Suprapubic skin (tissue), 4 donors: ENCODE results near the gene CDC37. TPM values are rescaled to one million over a fixed set of nuclear protein-coding genes. Genes with fewer than 3 reads are reported as not detected.
A peak's percentile ranks its signal among the peaks of the same experiment; 100 is the strongest.

Experiments used
- DNase-seq, 2 donors: peaks; one replicate each; pipeline ENCODE4 v3.0.0-alpha.2; 2019; ENCODE audit warnings: low spot score in 2 of 2
- H3K27ac ChIP-seq: fragments of 200-600 bp; sonication (generic); one replicate; pipeline ENCODE4 v1.5.1; 2019
- H3K27me3 ChIP-seq: fragments of 200-600 bp; sonication (generic); one replicate; pipeline ENCODE4 v1.5.1; 2019
- H3K36me3 ChIP-seq: fragments of 200-600 bp; sonication (generic); one replicate; pipeline ENCODE4 v1.5.1; 2019
- H3K4me1 ChIP-seq: fragments of 200-600 bp; sonication (generic); one replicate; pipeline ENCODE4 v1.5.1; 2019
- H3K4me3 ChIP-seq: fragments of 200-600 bp; sonication (generic); one replicate; pipeline ENCODE4 v1.5.1; 2019; ENCODE audit warnings: mild to moderate bottlenecking
- H3K9me3 ChIP-seq: fragments of 200-600 bp; sonication (generic); one replicate; pipeline ENCODE4 v1.5.1; 2019
- EP300 ChIP-seq: sonication (generic); formaldehyde crosslinking; IDR thresholded peaks from one replicate; pipeline ENCODE4 v1.6.1; 2017; ENCODE audit warnings: antibody characterized with exemption
- POLR2A ChIP-seq, 2 donors: fragments of 450-650 bp; IDR thresholded peaks; one replicate each; pipeline ENCODE4 v1.6.1; 2017; ENCODE audit warnings: antibody characterized with exemption in 2 of 2, mild to moderate bottlenecking in 2 of 2, moderate library complexity in 2 of 2
- POLR2AphosphoS5 ChIP-seq, 3 donors: sonication (generic); formaldehyde crosslinking; IDR thresholded peaks; one replicate each; pipeline ENCODE4 v1.6.1; 2017; ENCODE audit warnings: antibody characterized with exemption in 3 of 3
- WGBS: methylation state at CpG from one replicate; pipeline ENCODE4 v1.1.5; 2018; 5-methylcytosine and 5-hydroxymethylcytosine counted together
- total RNA-seq, 4 donors: library from RNA; depleted of rRNA; stranded (reverse); fragments of >200 nt; gene quantifications; one replicate each; pipeline ENCODE4 v1.1.0, GENCODE V29; 2016
- TF ChIP-seq, protein P1 (sequence below), 2 donors: fragments of 200-600 bp in 1 of 2; fragments of 450-650 bp in 1 of 2; sonication (generic) in 1 of 2; IDR thresholded peaks; one replicate each; pipeline ENCODE4 v1.5.1; 2016 to 2019; ENCODE audit warnings: antibody characterized with exemption in 2 of 2, mild to moderate bottlenecking in 1 of 2, moderate library complexity in 1 of 2

CDC37 gene
- total RNA-seq, 4 donors from 2014 or later: 91.7 to 178 (median 109) TPM

DNA sequence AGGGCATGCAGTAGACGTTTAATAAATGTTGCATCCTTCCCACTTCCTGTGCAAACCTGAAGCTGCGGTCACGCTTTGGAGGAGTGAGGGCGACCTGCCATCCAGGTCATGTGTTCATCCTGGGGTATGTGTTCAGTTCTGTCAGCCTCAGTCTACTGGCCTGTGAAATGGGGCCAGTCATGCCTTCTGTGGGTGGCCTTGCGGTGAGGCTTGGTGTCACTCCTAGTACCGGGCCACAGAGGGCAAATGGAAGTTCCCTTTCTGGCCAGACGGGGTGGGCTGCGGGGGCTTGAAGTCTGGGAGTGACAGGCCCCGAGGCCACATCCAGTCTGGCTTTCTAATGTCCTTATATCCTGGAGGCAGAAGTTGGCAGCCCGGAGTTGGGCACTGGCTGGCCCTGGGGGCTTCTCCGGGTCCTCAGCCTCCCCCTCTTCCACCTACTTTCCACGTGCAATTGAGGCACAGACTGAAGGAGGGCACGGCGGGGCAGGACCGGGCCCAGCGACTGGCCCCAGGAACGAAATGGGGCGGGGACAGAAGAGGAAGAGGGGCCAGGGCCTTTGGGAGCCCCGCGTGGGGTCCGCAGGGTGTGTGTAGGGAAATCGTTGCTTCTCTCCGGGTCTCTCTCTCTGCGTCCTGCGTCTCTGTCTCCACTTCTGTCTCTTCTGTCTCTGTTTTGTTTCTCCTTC, 28.1 kb upstream of the CDC37 start:
- H3K4me3 ChIP-seq: peak overlapping the region; percentile 62
- no peak for DNase-seq
- peak overlapping the region; percentile 51 for H3K27ac ChIP-seq
- peaks cover 18% of the 10 kb centered on the region for H3K27me3 ChIP-seq
- H3K36me3 ChIP-seq: no peaks in the 10 kb centered on the region
- H3K4me1 ChIP-seq: peaks cover 26% of the 10 kb centered on the region
- WGBS: 5% methylated on average over 18 of the region's 25 CpGs
- TF ChIP-seq POLR2AphosphoS5 (IDR thresholded peaks at IDR 0.05): peak in 1 of 3 donors; percentile 11
- TF ChIP-seq POLR2A (IDR thresholded peaks at IDR 0.05): no peak
- TF ChIP-seq EP300: no peak
- TF ChIP-seq, protein P1, sequence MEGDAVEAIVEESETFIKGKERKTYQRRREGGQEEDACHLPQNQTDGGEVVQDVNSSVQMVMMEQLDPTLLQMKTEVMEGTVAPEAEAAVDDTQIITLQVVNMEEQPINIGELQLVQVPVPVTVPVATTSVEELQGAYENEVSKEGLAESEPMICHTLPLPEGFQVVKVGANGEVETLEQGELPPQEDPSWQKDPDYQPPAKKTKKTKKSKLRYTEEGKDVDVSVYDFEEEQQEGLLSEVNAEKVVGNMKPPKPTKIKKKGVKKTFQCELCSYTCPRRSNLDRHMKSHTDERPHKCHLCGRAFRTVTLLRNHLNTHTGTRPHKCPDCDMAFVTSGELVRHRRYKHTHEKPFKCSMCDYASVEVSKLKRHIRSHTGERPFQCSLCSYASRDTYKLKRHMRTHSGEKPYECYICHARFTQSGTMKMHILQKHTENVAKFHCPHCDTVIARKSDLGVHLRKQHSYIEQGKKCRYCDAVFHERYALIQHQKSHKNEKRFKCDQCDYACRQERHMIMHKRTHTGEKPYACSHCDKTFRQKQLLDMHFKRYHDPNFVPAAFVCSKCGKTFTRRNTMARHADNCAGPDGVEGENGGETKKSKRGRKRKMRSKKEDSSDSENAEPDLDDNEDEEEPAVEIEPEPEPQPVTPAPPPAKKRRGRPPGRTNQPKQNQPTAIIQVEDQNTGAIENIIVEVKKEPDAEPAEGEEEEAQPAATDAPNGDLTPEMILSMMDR (IDR thresholded peaks at IDR 0.05): peak in 1 of 2 donors; percentile 18
- H3K9me3 ChIP-seq: no peaks in the 10 kb centered on the region

DNA sequence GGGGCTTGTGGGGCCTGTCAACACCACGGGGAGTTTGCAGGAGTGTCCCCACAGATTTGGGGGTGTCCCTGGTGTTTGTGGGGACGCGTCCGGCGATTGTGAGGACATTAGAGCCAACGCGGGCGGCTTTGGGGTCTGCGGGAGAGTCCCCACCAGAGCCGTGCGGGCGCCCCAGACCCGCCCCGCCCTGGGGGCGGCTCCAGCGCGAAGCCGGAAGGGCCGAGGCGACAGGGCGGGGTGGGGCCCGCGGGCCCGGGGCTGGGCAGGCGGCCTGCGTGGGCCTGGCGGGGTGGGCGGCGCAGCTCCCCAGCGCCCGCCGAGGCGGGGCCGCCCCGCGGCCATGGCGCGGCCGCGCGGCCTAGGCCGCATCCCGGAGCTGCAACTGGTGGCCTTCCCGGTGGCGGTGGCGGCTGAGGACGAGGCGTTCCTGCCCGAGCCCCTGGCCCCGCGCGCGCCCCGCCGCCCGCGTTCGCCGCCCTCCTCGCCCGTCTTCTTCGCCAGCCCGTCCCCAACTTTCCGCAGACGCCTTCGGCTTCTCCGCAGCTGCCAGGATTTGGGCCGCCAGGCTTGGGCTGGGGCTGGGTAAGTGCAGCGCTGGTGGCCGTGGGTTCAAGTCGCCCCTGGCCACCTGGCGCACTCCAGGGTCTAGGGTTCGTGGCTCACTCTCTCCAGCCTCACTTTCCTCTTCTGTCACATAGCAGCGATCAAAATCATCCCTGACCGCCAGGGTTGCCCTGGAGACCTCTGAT, 27.3 kb upstream of the CDC37 start:
- peaks cover 26% of the 10 kb centered on the region for H3K4me1 ChIP-seq
- WGBS: 10% methylated on average over 12 of the region's 75 CpGs
- no peaks in the 10 kb centered on the region for H3K9me3 ChIP-seq
- no peak for DNase-seq
- no peak for TF ChIP-seq EP300
- TF ChIP-seq POLR2A (IDR thresholded peaks at IDR 0.05): peak in 1 of 2 donors; percentile 11
- H3K4me3 ChIP-seq: peak overlapping the region; percentile 62
- H3K36me3 ChIP-seq: no peaks in the 10 kb centered on the region
- no peak overlapping the region for H3K27ac ChIP-seq
- H3K27me3 ChIP-seq: peaks cover 18% of the 10 kb centered on the region

DNA sequence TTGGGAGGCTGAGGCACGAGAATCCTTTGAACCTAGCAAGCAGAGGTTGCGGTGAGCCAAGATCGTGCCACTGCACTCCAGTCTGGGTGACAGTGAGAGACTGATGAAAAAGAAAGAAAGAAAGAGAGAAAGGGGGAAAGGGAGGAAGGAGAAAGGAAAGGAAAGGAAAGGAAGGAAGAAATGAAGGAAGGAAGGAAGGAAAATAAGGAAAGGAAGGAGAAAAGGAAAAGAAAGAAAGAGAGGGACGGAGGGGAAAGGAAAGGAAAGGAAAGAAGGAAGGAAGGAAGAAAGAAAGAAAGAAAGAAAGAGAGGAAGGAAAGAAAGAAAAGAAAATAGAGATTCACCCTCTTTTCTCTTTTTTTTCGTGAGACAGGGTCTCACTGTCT, 25.6 kb upstream of the CDC37 start:
- Histone ChIP-seq H3K9me3 (no peaks in the 10 kb centered on the region), H3K27ac (no peak overlapping the region), H3K27me3 (peaks cover 34% of the 10 kb centered on the region), H3K36me3 (no peaks in the 10 kb centered on the region), H3K4me1 (peaks cover 39% of the 10 kb centered on the region), H3K4me3 (no peak overlapping the region)
- 75% methylated on average over 5 of the region's 5 CpGs for WGBS
- TF ChIP-seq EP300: no peak
- TF ChIP-seq POLR2AphosphoS5 (IDR thresholded peaks at IDR 0.05): no peak
- TF ChIP-seq, protein P1 (IDR thresholded peaks at IDR 0.05): no peak
- no peak for TF ChIP-seq POLR2A (IDR thresholded peaks at IDR 0.05)
- DNase-seq: no peak

DNA sequence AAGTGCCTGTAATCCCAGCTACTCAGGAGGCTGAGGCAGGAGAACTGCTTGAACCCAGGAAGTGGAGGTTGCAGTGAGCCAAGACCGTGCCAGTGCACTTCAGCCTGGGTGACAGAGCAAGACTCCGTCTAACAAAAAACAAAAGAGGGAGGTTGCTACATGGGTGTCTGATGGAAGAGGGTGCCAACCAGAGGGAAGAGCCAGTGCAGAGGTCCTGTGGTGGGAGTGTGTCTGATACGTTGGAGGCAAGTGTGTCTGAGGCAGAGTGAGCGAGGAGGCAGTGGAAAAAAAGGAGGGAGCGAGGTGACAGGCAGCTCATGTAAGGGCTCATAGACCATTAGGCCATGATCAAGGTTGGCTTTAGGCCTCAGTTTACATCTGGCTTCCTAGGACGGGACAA, 23.8 kb upstream of the CDC37 start:
- TF ChIP-seq POLR2AphosphoS5 (IDR thresholded peaks at IDR 0.05) (no peak), EP300 (no peak), POLR2A (IDR thresholded peaks at IDR 0.05) (no peak)
- TF ChIP-seq, protein P1 (IDR thresholded peaks at IDR 0.05): no peak
- DNase-seq: no peak
- 85% methylated on average over 6 of the region's 6 CpGs for WGBS

DNA sequence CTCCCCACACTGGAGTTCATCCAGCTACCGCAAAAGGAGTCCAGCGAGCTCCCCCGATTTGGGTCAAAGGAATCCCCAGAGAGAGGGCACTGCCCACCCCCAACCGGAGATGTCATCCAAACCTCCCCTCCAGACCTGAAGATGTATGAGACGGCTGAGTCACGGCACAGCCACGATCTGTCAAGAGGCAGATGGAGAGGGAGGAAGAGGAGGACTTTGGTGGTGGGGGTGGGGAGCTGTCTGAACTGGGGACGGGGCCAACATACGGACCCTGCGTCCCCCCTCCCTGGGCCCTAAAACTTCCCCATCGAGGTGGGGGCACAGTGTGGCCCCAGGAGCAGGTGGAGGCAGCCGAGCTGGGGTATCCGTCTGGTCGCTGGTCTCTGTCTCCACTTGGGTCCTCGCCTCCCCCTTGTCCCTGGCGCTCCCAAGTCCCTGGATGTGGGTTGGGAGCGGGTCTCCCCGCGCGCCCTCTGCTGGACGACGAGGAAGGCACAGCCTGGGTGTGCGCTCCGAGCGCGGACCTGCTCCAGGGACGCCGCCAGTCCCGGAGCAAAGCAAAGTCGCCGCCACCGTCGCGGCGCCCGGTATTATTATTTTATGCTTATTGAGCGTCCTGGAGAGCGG, 20.8 kb upstream of the CDC37 start:
- peak overlapping the region; percentile 39 for H3K4me3 ChIP-seq
- H3K27me3 ChIP-seq: peaks cover 65% of the 10 kb centered on the region
- peak in 1 of 2 donors; percentile 83 for DNase-seq
- 3% methylated on average over 6 of the region's 38 CpGs for WGBS
- no peak overlapping the region for H3K27ac ChIP-seq
- no peaks in the 10 kb centered on the region for H3K9me3 ChIP-seq
- H3K36me3 ChIP-seq: no peaks in the 10 kb centered on the region
- no peak for TF ChIP-seq EP300
- no peak for TF ChIP-seq POLR2AphosphoS5 (IDR thresholded peaks at IDR 0.05)
- TF ChIP-seq, protein P1 (IDR thresholded peaks at IDR 0.05): peak; percentile 53 to 97
- TF ChIP-seq POLR2A (IDR thresholded peaks at IDR 0.05): no peak
- peaks cover 41% of the 10 kb centered on the region for H3K4me1 ChIP-seq

More for the DNA sequence above, 23.8 kb upstream of the CDC37 start:
- Histone ChIP-seq H3K36me3 (no peaks in the 10 kb centered on the region), H3K27me3 (peaks cover 48% of the 10 kb centered on the region), H3K4me1 (peaks cover 36% of the 10 kb centered on the region), H3K9me3 (no peaks in the 10 kb centered on the region), H3K4me3 (no peak overlapping the region), H3K27ac (no peak overlapping the region)
